Measurements from ENCODE around the gene BTBD9. TPM values are rescaled to one million over a fixed set of nuclear protein-coding genes. Genes with fewer than 3 reads are reported as not detected.
"Not testable (repeated sequence)": the region's sequence is repeated elsewhere in the genome, so short reads cannot be mapped to it uniquely, and the experiment has no call there.

BTBD9 gene
- total RNA-seq, 1 experiment from 2014 or later, result 7.1 TPM

GRCh38 chr6:38649744-38650143, 10.0 kb upstream of the BTBD9 start:
- no peak for DNase-seq (ENCODE audit: low spot score)

GRCh38 chr6:38648629-38649028, 8.9 kb upstream of the BTBD9 start:
- no peak for DNase-seq (ENCODE audit: low spot score)

- DNase-seq (ENCODE audit: low spot score), result no peak
Measured at GRCh38 chr6:38646166-38646878, 6.6 kb upstream of the BTBD9 start.

- no peak for DNase-seq (ENCODE audit: low spot score)
Measured at GRCh38 chr6:38644951-38645350, 5.2 kb upstream of the BTBD9 start.

GRCh38 chr6:38640216-38640909, 634 bp upstream of the BTBD9 start:
- DNase-seq (ENCODE audit: low spot score), result no peak

GRCh38 chr6:38638941-38639497, 710 bp downstream of the BTBD9 start:
- DNase-seq (ENCODE audit: low spot score), result peak; percentile 33

GRCh38 chr6:38637756-38638155, 2.0 kb downstream of the BTBD9 start:
- DNase-seq (ENCODE audit: low spot score), result no peak

- no peak for DNase-seq (ENCODE audit: low spot score)
Measured at GRCh38 chr6:38636027-38636426, 3.7 kb downstream of the BTBD9 start.

- DNase-seq (ENCODE audit: low spot score), result no peak
Measured at GRCh38 chr6:38634518-38634917, 5.2 kb downstream of the BTBD9 start.

GRCh38 chr6:38632490-38632889, 7.2 kb downstream of the BTBD9 start:
- no peak for DNase-seq (ENCODE audit: low spot score)

- DNase-seq (ENCODE audit: low spot score), result no peak
Measured at GRCh38 chr6:38631186-38631783, 8.4 kb downstream of the BTBD9 start.

GRCh38 chr6:38625217-38625616, 14.5 kb downstream of the BTBD9 start:
- no peak for DNase-seq (ENCODE audit: low spot score)

GRCh38 chr6:38619342-38619741, 20.4 kb downstream of the BTBD9 start:
- DNase-seq (ENCODE audit: low spot score), result not testable (repeated sequence)

- not testable (repeated sequence) for DNase-seq (ENCODE audit: low spot score)
Measured at GRCh38 chr6:38618301-38618700, 21.4 kb downstream of the BTBD9 start.

GRCh38 chr6:38617856-38618255, 21.9 kb downstream of the BTBD9 start:
- no peak for DNase-seq (ENCODE audit: low spot score)

GRCh38 chr6:38612143-38612965, 27.4 kb downstream of the BTBD9 start:
- DNase-seq (ENCODE audit: low spot score), result no peak

GRCh38 chr6:38610050-38610625, 29.6 kb downstream of the BTBD9 start:
- no peak for DNase-seq (ENCODE audit: low spot score)

GRCh38 chr6:38604700-38605099, 35.0 kb downstream of the BTBD9 start:
- DNase-seq (ENCODE audit: low spot score), result no peak

- DNase-seq (ENCODE audit: low spot score), result no peak
Measured at GRCh38 chr6:38603966-38604365, 35.8 kb downstream of the BTBD9 start.

GRCh38 chr6:38603496-38603895, 36.2 kb downstream of the BTBD9 start:
- no peak for DNase-seq (ENCODE audit: low spot score)

- DNase-seq (ENCODE audit: low spot score), result no peak
Measured at GRCh38 chr6:38599966-38600550, 39.7 kb downstream of the BTBD9 start.
